NCI-H446 treated with DMSO at 0.1 percent for 48 hours (cell line): ENCODE measurements around the gene LAMA3.

Experiments used
- DNase-seq: peaks from one replicate; lab custom pipeline; 2025; lab: John Stamatoyannopoulos, UW

LAMA3 gene

GRCh38 chr18:23912356-23912755 lies 223.1 kb downstream of the LAMA3 start:
- DNase-seq = no peak

GRCh38 chr18:23916338-23916737 lies 227.1 kb downstream of the LAMA3 start:
- DNase-seq = no peak

GRCh38 chr18:23918395-23919032 lies 229.3 kb downstream of the LAMA3 start:
- no peak for DNase-seq

- DNase-seq = no peak
Observed at GRCh38 chr18:23920054-23920453, 230.8 kb downstream of the LAMA3 start.

- DNase-seq = no peak
Observed at GRCh38 chr18:23921716-23922285, 232.5 kb downstream of the LAMA3 start.

GRCh38 chr18:23922939-23923338 lies 233.7 kb downstream of the LAMA3 start:
- DNase-seq = no peak

- no peak for DNase-seq
Observed at GRCh38 chr18:23924813-23925212, 235.6 kb downstream of the LAMA3 start.

- DNase-seq = no peak
Observed at GRCh38 chr18:23926571-23926970, 237.3 kb downstream of the LAMA3 start.

GRCh38 chr18:23927821-23928746 lies 238.8 kb downstream of the LAMA3 start:
- no peak for DNase-seq

- no peak for DNase-seq
Observed at GRCh38 chr18:23929362-23929930, 240.2 kb downstream of the LAMA3 start.

GRCh38 chr18:23930002-23930401 lies 240.7 kb downstream of the LAMA3 start:
- no peak for DNase-seq

GRCh38 chr18:23932385-23933067 lies 243.3 kb downstream of the LAMA3 start:
- no peak for DNase-seq

GRCh38 chr18:23933407-23933806 lies 244.2 kb downstream of the LAMA3 start:
- no peak for DNase-seq

- DNase-seq = no peak
Observed at GRCh38 chr18:23934252-23934651, 245.0 kb downstream of the LAMA3 start.

GRCh38 chr18:23934863-23935262 lies 245.6 kb downstream of the LAMA3 start:
- DNase-seq = no peak

- no peak for DNase-seq
Observed at GRCh38 chr18:23935804-23936203, 246.6 kb downstream of the LAMA3 start.

- no peak for DNase-seq
Observed at GRCh38 chr18:23936381-23936958, 247.2 kb downstream of the LAMA3 start.

GRCh38 chr18:23938043-23938756 lies 248.9 kb downstream of the LAMA3 start:
- DNase-seq = no peak

GRCh38 chr18:23938901-23939341 lies 249.7 kb downstream of the LAMA3 start:
- DNase-seq = no peak

- DNase-seq = no peak
Observed at GRCh38 chr18:23939366-23939765, 250.1 kb downstream of the LAMA3 start.

- DNase-seq = no peak
Observed at GRCh38 chr18:23939896-23940295, 250.6 kb downstream of the LAMA3 start.
